NCI-H524 treated with DMSO at 0.1 percent for 48 hours (cell line): ENCODE data around the gene TBC1D2B.

ENCODE experiments used
- DNase-seq: peaks from one replicate; lab custom pipeline; 2025; lab: John Stamatoyannopoulos, UW

TBC1D2B gene

GRCh38 chr15:78077053-78077870 is at the start of gene TBC1D2B:
TSS of gene TBC1D2B (minus strand) at chr15:78077711. CDS start at chr15:78077652, 59 bp downstream.
- DNase-seq: peak; percentile 12

GRCh38 chr15:78125267-78125666 is 47.8 kb upstream of the TBC1D2B start:
- no peak for DNase-seq

GRCh38 chr15:78120523-78120922 is 43.0 kb upstream of the TBC1D2B start:
- peak; percentile 93 for DNase-seq

- DNase-seq: no peak
These were observed 35.0 kb upstream of the TBC1D2B start for GRCh38 chr15:78112551-78112950.

- no peak for DNase-seq
These were observed 34.3 kb upstream of the TBC1D2B start for GRCh38 chr15:78111788-78112187.

GRCh38 chr15:78110916-78111475 is 33.5 kb upstream of the TBC1D2B start:
- no peak for DNase-seq

- DNase-seq: no peak
These were observed 32.6 kb upstream of the TBC1D2B start for GRCh38 chr15:78110096-78110495.

- DNase-seq: no peak
These were observed 31.6 kb upstream of the TBC1D2B start for GRCh38 chr15:78109156-78109555.

GRCh38 chr15:78108300-78109084 is 31.0 kb upstream of the TBC1D2B start:
- peak; percentile 57 for DNase-seq

GRCh38 chr15:78107471-78107870 is 30.0 kb upstream of the TBC1D2B start:
- no peak for DNase-seq

GRCh38 chr15:78105476-78106241 is 28.1 kb upstream of the TBC1D2B start:
- DNase-seq: no peak

- DNase-seq: no peak
These were observed 27.3 kb upstream of the TBC1D2B start for GRCh38 chr15:78104566-78105475.

GRCh38 chr15:78104119-78104479 is 26.6 kb upstream of the TBC1D2B start:
- no peak for DNase-seq

- no peak for DNase-seq
These were observed 26.1 kb upstream of the TBC1D2B start for GRCh38 chr15:78103406-78104118.

GRCh38 chr15:78102741-78103140 is 25.2 kb upstream of the TBC1D2B start:
- no peak for DNase-seq

- DNase-seq: no peak
These were observed 24.7 kb upstream of the TBC1D2B start for GRCh38 chr15:78102211-78102610.

GRCh38 chr15:78101423-78102105 is 24.1 kb upstream of the TBC1D2B start:
- no peak for DNase-seq

GRCh38 chr15:78100886-78101285 is 23.4 kb upstream of the TBC1D2B start:
- DNase-seq: no peak

- DNase-seq: no peak
These were observed 20.7 kb upstream of the TBC1D2B start for GRCh38 chr15:78098131-78098755.
